Measurements from ENCODE around the gene ARHGEF4. TPM values are rescaled to one million over a fixed set of nuclear protein-coding genes. Genes with fewer than 3 reads are reported as not detected.

The ARHGEF4 gene
- total RNA-seq, 1 donor from 2014 or later, result 4.8 TPM

GRCh38 chr2:131093006-131093695 lies 256.4 kb downstream of the ARHGEF4 start, which contains the start of gene FAM168B:
TSS of gene FAM168B (minus strand) at chr2:131093460. CDS start at chr2:131082646, 10,814 bp downstream.
- peak within 1 kb of the TSS; percentile 94 for H3K4me3 Mint-ChIP-seq (ENCODE audit: unreplicated experiment)
- peak within 1 kb of the TSS; percentile 94 for H3K9ac ChIP-seq (ENCODE audit: low read length)
- peak within 1 kb of the TSS; percentile 95 for H3K27ac ChIP-seq (ENCODE audit: low read depth, low read length)
- H3K9me3 Mint-ChIP-seq (ENCODE audit: unreplicated experiment), result no peaks in the 10 kb centered on the region
- peaks cover 35% of the 10 kb centered on the region for H4K20me1 ChIP-seq (ENCODE audit: insufficient read depth, low read length)
- H3K9me3 ChIP-seq (ENCODE audit: insufficient read depth, low read depth, low read length), result no peaks in the 10 kb centered on the region
- peaks cover 3% of the 10 kb centered on the region for H3K36me3 Mint-ChIP-seq (ENCODE audit: low read depth, unreplicated experiment)
- no peaks in the 10 kb centered on the region for H3K36me3 ChIP-seq (ENCODE audit: insufficient read depth, low read length)
- H3K4me3 ChIP-seq (ENCODE audit: insufficient read depth, low read depth, low read length), result peak within 1 kb of the TSS; percentile 95
- peaks cover 7% of the 10 kb centered on the region for H3K4me1 ChIP-seq (ENCODE audit: insufficient read depth, low read length)
- DNase-seq (ENCODE audit: low read depth), result peak; percentile 81
- peaks cover 4% of the 10 kb centered on the region for H3K4me1 Mint-ChIP-seq (ENCODE audit: low read depth, unreplicated experiment)
- H3K27me3 Mint-ChIP-seq (ENCODE audit: low read depth, unreplicated experiment), result no peaks in the 10 kb centered on the region
- H3K27me3 ChIP-seq (ENCODE audit: insufficient read depth, low read length), result no peaks in the 10 kb centered on the region
- H3K27ac Mint-ChIP-seq (ENCODE audit: unreplicated experiment), result peak within 1 kb of the TSS; percentile 95
- TF ChIP-seq EZH2 (IDR thresholded peaks at IDR 0.05; ENCODE audit: insufficient read depth, low read length), result no peak
- no peak for TF ChIP-seq CTCF (IDR thresholded peaks at IDR 0.05; ENCODE audit: insufficient read depth, low read depth, low read length)
- peaks cover 51% of the 10 kb centered on the region for H3K79me2 ChIP-seq (ENCODE audit: insufficient read depth, low read length)
- no peak for FAIRE-seq
- peak within 1 kb of the TSS; percentile 85 for H2AFZ ChIP-seq (ENCODE audit: low read depth, low read length)
- peak within 1 kb of the TSS; percentile 91 for H3K4me2 ChIP-seq (ENCODE audit: low read length)

GRCh38 chr2:131093696-131094462 lies 257.2 kb downstream of the ARHGEF4 start:
- H3K4me3 ChIP-seq (ENCODE audit: insufficient read depth, low read depth, low read length), result peak overlapping the region; percentile 95
- H3K27me3 ChIP-seq (ENCODE audit: insufficient read depth, low read length), result no peaks in the 10 kb centered on the region
- H3K27ac ChIP-seq (ENCODE audit: low read depth, low read length), result peak overlapping the region; percentile 95
- H3K9me3 Mint-ChIP-seq (ENCODE audit: unreplicated experiment), result no peaks in the 10 kb centered on the region
- H4K20me1 ChIP-seq (ENCODE audit: insufficient read depth, low read length), result peaks cover 30% of the 10 kb centered on the region
- peaks cover 7% of the 10 kb centered on the region for H3K4me1 ChIP-seq (ENCODE audit: insufficient read depth, low read length)
- H3K79me2 ChIP-seq (ENCODE audit: insufficient read depth, low read length), result peaks cover 43% of the 10 kb centered on the region
- TF ChIP-seq EZH2 (IDR thresholded peaks at IDR 0.05; ENCODE audit: insufficient read depth, low read length) (no peak), CTCF (IDR thresholded peaks at IDR 0.05; ENCODE audit: insufficient read depth, low read depth, low read length) (no peak)
- peak overlapping the region; percentile 94 for H3K9ac ChIP-seq (ENCODE audit: low read length)
- no peaks in the 10 kb centered on the region for H3K36me3 Mint-ChIP-seq (ENCODE audit: low read depth, unreplicated experiment)
- peak overlapping the region; percentile 95 for H3K27ac Mint-ChIP-seq (ENCODE audit: unreplicated experiment)
- H3K36me3 ChIP-seq (ENCODE audit: insufficient read depth, low read length), result no peaks in the 10 kb centered on the region
- FAIRE-seq (no peak), DNase-seq (ENCODE audit: low read depth) (no peak)
- H3K9me3 ChIP-seq (ENCODE audit: insufficient read depth, low read depth, low read length), result no peaks in the 10 kb centered on the region
- peak overlapping the region; percentile 91 for H3K4me2 ChIP-seq (ENCODE audit: low read length)
- H3K4me1 Mint-ChIP-seq (ENCODE audit: low read depth, unreplicated experiment), result peaks cover 4% of the 10 kb centered on the region
- peak overlapping the region; percentile 6 for H2AFZ ChIP-seq (ENCODE audit: low read depth, low read length)
- no peaks in the 10 kb centered on the region for H3K27me3 Mint-ChIP-seq (ENCODE audit: low read depth, unreplicated experiment)
- H3K4me3 Mint-ChIP-seq (ENCODE audit: unreplicated experiment), result peak overlapping the region; percentile 94

Data from astrocyte (in vitro differentiated cells and primary cell).